Measurements from ENCODE around the gene COL5A2.

- no peak for TF ChIP-seq EZH2 (IDR thresholded peaks at IDR 0.05; ENCODE audit: borderline replicate concordance, low read depth, low read length, severe bottlenecking)
- no peak for TF ChIP-seq CTCF (IDR thresholded peaks at IDR 0.05; ENCODE audit: borderline replicate concordance, extremely low read depth, low read length, poor library complexity, severe bottlenecking)
Measured at GRCh38 chr2:189155795-189156194, 23.8 kb downstream of the COL5A2 start.

Data from DND-41 (cell line).